Kidney glomerular epithelial cell (primary cell): ENCODE measurements around the gene TJP1.
"Not testable (repeated sequence)": the region's sequence is repeated elsewhere in the genome, so short reads cannot be mapped to it uniquely, and the experiment has no call there.

ENCODE experiments used
- DNase-seq: peaks from one replicate; lab custom pipeline; 2025; lab: John Stamatoyannopoulos, UW

The TJP1 gene

GRCh38 chr15:29664406-29664805 lies 157.9 kb downstream of the TJP1 start:
- no peak for DNase-seq

- DNase-seq: not testable (repeated sequence)
Observed at GRCh38 chr15:29657476-29657817, 164.8 kb downstream of the TJP1 start.

- no peak for DNase-seq
Observed at GRCh38 chr15:29656636-29657475, 165.4 kb downstream of the TJP1 start.

GRCh38 chr15:29652595-29652994 lies 169.7 kb downstream of the TJP1 start:
- DNase-seq: no peak

GRCh38 chr15:29651476-29652233 lies 170.6 kb downstream of the TJP1 start:
- no peak for DNase-seq
